MM.1S (cell line): ENCODE results near the gene SMAP1.

Experiments used
- EZH2 ChIP-seq: fragments of 300-600 bp; sonication (generic); optimal IDR thresholded peaks from 2 replicates; pipeline ENCODE3; 2017; ENCODE audit warnings: low read depth, mild to moderate bottlenecking, antibody characterized with exemption, low read length, mixed read lengths
- EZH2phosphoT487 ChIP-seq: fragments of 300-600 bp; sonication (generic); IDR thresholded peaks from 2 replicates; pipeline ENCODE4 v1.6.1; 2018; ENCODE audit warnings: antibody characterized with exemption, low read length
- TF ChIP-seq, protein P1 (sequence below): fragments of 300-600 bp; sonication (generic); IDR thresholded peaks from 2 replicates; pipeline ENCODE4 v1.5.1; 2016; ENCODE audit warnings: antibody characterized with exemption, low read length, mixed read lengths

DNA sequence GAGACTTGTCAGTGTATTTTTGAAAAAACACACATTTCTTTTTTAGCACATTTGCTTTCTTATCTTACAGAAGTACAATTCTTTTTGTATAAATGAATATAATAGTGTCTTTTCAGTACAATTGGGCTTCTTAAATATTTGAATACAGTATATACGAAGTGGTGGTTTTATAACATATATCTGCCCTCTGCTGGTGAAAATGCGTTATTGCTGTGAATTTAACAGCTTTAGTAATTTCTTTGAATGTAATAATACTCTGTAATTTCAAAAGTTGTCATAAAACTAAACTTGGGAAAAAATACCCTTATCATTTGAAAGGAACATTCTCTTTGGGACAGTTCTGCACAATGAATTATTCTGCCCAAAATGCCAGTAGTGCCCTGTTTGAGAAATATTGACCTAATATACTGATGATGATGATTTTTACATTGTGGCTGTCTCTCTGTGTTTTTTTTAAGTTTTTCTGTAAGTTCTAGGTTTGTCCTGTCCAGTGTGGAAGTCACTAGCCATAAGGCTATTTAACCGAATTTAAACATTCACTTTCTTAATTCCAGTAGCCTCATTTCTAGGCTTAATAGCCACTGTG lies 19.0 kb downstream of the SMAP1 start:
- TF ChIP-seq, protein P1, sequence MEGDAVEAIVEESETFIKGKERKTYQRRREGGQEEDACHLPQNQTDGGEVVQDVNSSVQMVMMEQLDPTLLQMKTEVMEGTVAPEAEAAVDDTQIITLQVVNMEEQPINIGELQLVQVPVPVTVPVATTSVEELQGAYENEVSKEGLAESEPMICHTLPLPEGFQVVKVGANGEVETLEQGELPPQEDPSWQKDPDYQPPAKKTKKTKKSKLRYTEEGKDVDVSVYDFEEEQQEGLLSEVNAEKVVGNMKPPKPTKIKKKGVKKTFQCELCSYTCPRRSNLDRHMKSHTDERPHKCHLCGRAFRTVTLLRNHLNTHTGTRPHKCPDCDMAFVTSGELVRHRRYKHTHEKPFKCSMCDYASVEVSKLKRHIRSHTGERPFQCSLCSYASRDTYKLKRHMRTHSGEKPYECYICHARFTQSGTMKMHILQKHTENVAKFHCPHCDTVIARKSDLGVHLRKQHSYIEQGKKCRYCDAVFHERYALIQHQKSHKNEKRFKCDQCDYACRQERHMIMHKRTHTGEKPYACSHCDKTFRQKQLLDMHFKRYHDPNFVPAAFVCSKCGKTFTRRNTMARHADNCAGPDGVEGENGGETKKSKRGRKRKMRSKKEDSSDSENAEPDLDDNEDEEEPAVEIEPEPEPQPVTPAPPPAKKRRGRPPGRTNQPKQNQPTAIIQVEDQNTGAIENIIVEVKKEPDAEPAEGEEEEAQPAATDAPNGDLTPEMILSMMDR, result peak; percentile 74
- TF ChIP-seq EZH2phosphoT487, result no peak
- no peak for TF ChIP-seq EZH2
